Measurements from ENCODE around the gene KLHL24. TPM values are rescaled to one million over a fixed set of nuclear protein-coding genes. Genes with fewer than 3 reads are reported as not detected.

Gene KLHL24
- total and polyA plus RNA-seq, 2 of the 4 experiments (the other 2 are of a cell fraction) = 5.7 to 25.6 TPM

- Histone ChIP-seq H3K56ac (ENCODE audit: extremely low read depth, insufficient read depth, low read length) (no peak overlapping the region), H2AK5ac (ENCODE audit: low read depth, low read length) (no peak overlapping the region), H4K91ac (ENCODE audit: insufficient read depth, low read depth, low read length) (no peak overlapping the region), H2BK5ac (ENCODE audit: low read depth, low read length, poor library complexity, severe bottlenecking) (no peak overlapping the region), H3K27me3 (ENCODE audit: control insufficient read depth, insufficient read depth, low read length) (peaks cover 24% of the 10 kb centered on the region), H3K79me1 (ENCODE audit: low read depth in 1 of 2, low read length in 2 of 2) (no peaks in the 10 kb centered on the region), H2BK20ac (ENCODE audit: low read depth, low read length) (no peak overlapping the region), H2AFZ (replicated peaks; ENCODE audit: low read length, poor library complexity) (no peak overlapping the region), H3K9me1 (ENCODE audit: insufficient read depth, low read length) (no peaks in the 10 kb centered on the region), H3K4ac (ENCODE audit: low read depth, low read length) (no peak overlapping the region), H4K5ac (ENCODE audit: low read depth, low read length) (no peak overlapping the region), H3K27ac (ENCODE audit: insufficient read depth, low read length) (no peak overlapping the region), H4K8ac (ENCODE audit: low read depth in 2 of 2, low read length in 2 of 2) (no peak overlapping the region), H3K18ac (ENCODE audit: low read depth, low read length) (no peak overlapping the region), H2AK9ac (replicated peaks; ENCODE audit: low read depth, low read length, poor library complexity) (no peak overlapping the region), H3K9ac (ENCODE audit: low read depth, low read length) (no peak overlapping the region), H3K4me2 (ENCODE audit: low read depth, low read length) (no peak overlapping the region), H3K9me3 (ENCODE audit: control insufficient read depth, insufficient read depth, low read length) (no peaks in the 10 kb centered on the region), H4K20me1 (ENCODE audit: insufficient read depth, low read length) (no peaks in the 10 kb centered on the region), H2BK15ac (ENCODE audit: low read depth, low read length) (no peak overlapping the region), H3K23ac (ENCODE audit: low read depth, low read length) (no peak overlapping the region), H2BK120ac (ENCODE audit: low read depth, low read length) (no peak overlapping the region), H3K4me3 (ENCODE audit: insufficient read depth, low read depth, low read length) (no peak overlapping the region), H3K4me1 (ENCODE audit: control insufficient read depth, insufficient read depth, low read length) (no peaks in the 10 kb centered on the region), H3K36me3 (ENCODE audit: control insufficient read depth, insufficient read depth, low read length) (no peaks in the 10 kb centered on the region), H3K14ac (replicated peaks; ENCODE audit: low read depth, low read length) (no peak overlapping the region)
- POLR2A ChIA-PET (ENCODE audit: unreplicated experiment) = no interaction called here
- ATAC-seq (ENCODE audit: low read depth) (no peak), DNase-seq (no peak)
- dilution Hi-C loops (cut with HindIII; ENCODE audit: low sequenced_read_pairs, unreplicated experiment) (no loop called here), in situ Hi-C loops (cut with MboI; ENCODE audit: low sequenced_read_pairs) (no loop called here), intact Hi-C loops (cut with micrococcal nuclease) (no loop called here)
- CTCF ChIA-PET = no interaction called here
- TF ChIP-seq MAZ (IDR thresholded peaks at IDR 0.05; ENCODE audit: borderline replicate concordance, low read depth, low read length) = no peak
- no peak for TF ChIP-seq CHD1 (IDR thresholded peaks at IDR 0.05; ENCODE audit: low read depth, low read length)
- TF ChIP-seq POLR2A (IDR thresholded peaks at IDR 0.05; ENCODE audit: low read depth, low read length) = no peak
- TF ChIP-seq RAD21 (IDR thresholded peaks at IDR 0.05; ENCODE audit: low read length) = no peak
- TF ChIP-seq SMC3 (IDR thresholded peaks at IDR 0.05; ENCODE audit: low read depth, low read length) = no peak
- TF ChIP-seq NFE2L2 (IDR thresholded peaks at IDR 0.05; ENCODE audit: low read depth, low read length) = no peak
- no peak for TF ChIP-seq USF2 (IDR thresholded peaks at IDR 0.05; ENCODE audit: low read depth, low read length)
- no peak for TF ChIP-seq RCOR1 (IDR thresholded peaks at IDR 0.05; ENCODE audit: insufficient replicate concordance, low read length)
- TF ChIP-seq MXI1 (IDR thresholded peaks at IDR 0.05; ENCODE audit: borderline replicate concordance, low read depth, low read length) = no peak
- no peak for TF ChIP-seq FOS (IDR thresholded peaks at IDR 0.05; ENCODE audit: low read depth, low read length)
- TF ChIP-seq CEBPB (IDR thresholded peaks at IDR 0.05; ENCODE audit: low read depth, low read length) = no peak
- TF ChIP-seq ELK1 (IDR thresholded peaks at IDR 0.05; ENCODE audit: borderline replicate concordance, low read depth, low read length) = no peak
- no peak for TF ChIP-seq CTCF (conservative IDR thresholded peaks at IDR 0.05; ENCODE audit: low read depth, low read length)
- no peak for TF ChIP-seq BHLHE40 (IDR thresholded peaks at IDR 0.05; ENCODE audit: low read depth, low read length)
- no peak for TF ChIP-seq MAFK (IDR thresholded peaks at IDR 0.05; ENCODE audit: low read depth, low read length)
- TF ChIP-seq RFX5 (IDR thresholded peaks at IDR 0.05; ENCODE audit: low read depth, low read length) = no peak
- WGBS, 2 experiments (ENCODE audit: extremely low coverage in 2 of 2, insufficient read length in 1 of 2) = 71% methylated on average over 1 of the region's 2 CpGs; no CpG with 5 or more reads in 1 of the 2 experiments
- BruUV-seq (replicated peaks) = no TSS peak
Measured at GRCh38 chr3:183618542-183618941, 16.9 kb upstream of the KLHL24 start.
